K562 (cell line): ENCODE results near the gene ZSCAN21. TPM values are rescaled to one million over a fixed set of nuclear protein-coding genes. Genes with fewer than 3 reads are reported as not detected.

Source experiments
- CBX2 ChIP-seq: fragments of 200-600 bp; sonication (generic); IDR thresholded peaks from one replicate; pipeline ENCODE4 v1.6.1; 2012; ENCODE audit warnings: mild to moderate bottlenecking, low read length, inconsistent platforms; ENCODE audit not compliant: insufficient read depth, poor library complexity, severe bottlenecking
- ETS1 ChIP-seq: conservative IDR thresholded peaks from 2 replicates; pipeline ENCODE4 v1.6.1; 2011; ENCODE audit warnings: low read depth, mild to moderate bottlenecking, low read length; ENCODE audit not compliant: control insufficient read depth
- FOSL1 ChIP-seq: fragments of 200-800 bp; sonication (Bioruptor generic); conservative IDR thresholded peaks from 2 replicates; pipeline ENCODE4 v1.6.1; 2016; ENCODE audit warnings: missing genetic modification characterization, missing compliant biosample characterization
- GATA2 ChIP-seq: sonication (generic); formaldehyde crosslinking; IDR thresholded peaks from 2 replicates; pipeline ENCODE4 v1.4.0; 2020; ENCODE audit warnings: mild to moderate bottlenecking, missing genetic modification reagents
- MAZ ChIP-seq, 2 experiments: fragments of 450-650 bp in 1 of 2; sonication (generic) in 1 of 2; formaldehyde crosslinking; IDR thresholded peaks in 1 of 2; conservative IDR thresholded peaks in 1 of 2; 2 replicates each; pipeline versions ENCODE4 v1.4.0 to v1.5.0; 2020; ENCODE audit warnings: mild to moderate bottlenecking in 1 of 2, missing genetic modification reagents in 1 of 2
- PHB ChIP-seq: fragments of 250-450 bp; sonication (Bioruptor Pico); IDR thresholded peaks from 2 replicates; pipeline ENCODE4 v1.5.0; 2021
- RBM14 ChIP-seq: fragments of 200-400 bp; formaldehyde crosslinking; IDR thresholded peaks from 2 replicates; pipeline ENCODE4 v1.6.1; 2018; ENCODE audit warnings: low read depth, mild to moderate bottlenecking, low read length, moderate library complexity, borderline replicate concordance; ENCODE audit not compliant: insufficient read depth
- SAFB ChIP-seq: fragments of 200-400 bp; formaldehyde crosslinking; IDR thresholded peaks from 2 replicates; pipeline ENCODE4 v1.6.1; 2017; ENCODE audit warnings: low read depth, low read length, borderline replicate concordance
- SMAD1 ChIP-seq: fragments of 150-350 bp; IDR thresholded peaks from 2 replicates; pipeline ENCODE4 v1.6.1; 2014; ENCODE audit warnings: low read length, low read depth; ENCODE audit not compliant: partially characterized antibody
- ZNF146 ChIP-seq: IDR thresholded peaks from one replicate; pipeline ENCODE4 v1.6.1; 2018; ENCODE audit warnings: missing compliant biosample characterization; ENCODE audit not compliant: unreplicated experiment
- ZNF282 ChIP-seq: sonication (generic); formaldehyde crosslinking; IDR thresholded peaks from 2 replicates; pipeline ENCODE4 v1.8.1; 2023; ENCODE audit warnings: missing genetic modification reagents
- polyA plus RNA-seq, 8 experiments: library from polyadenylated mRNA; depleted of rRNA in 4 of 8; stranded (reverse) in 5 of 8; unstranded in 3 of 8; fragments of >200 nt; fragmentation: Nextera tagmentation in 2 of 8; fragmentation: Illumina TruSeq in 1 of 8; extraction: Ambion mirVana in 2 of 8; extraction: Trizol in 1 of 8; gene quantifications; 2 replicates each; pipeline versions ENCODE4 v1.2.1 to v1.2.3, GENCODE V29; 2011 to 2014; ENCODE audit warnings: inconsistent platforms in 1 of 8, missing spikeins in 1 of 8
- total RNA-seq, 7 experiments: library from RNA; depleted of rRNA in 6 of 7; stranded (reverse); fragments of >200 nt in 6 of 7; fragmentation: Illumina TruSeq in 2 of 7; extraction: Trizol in 2 of 7; gene quantifications; 2 replicates each; pipeline versions ENCODE4 v1.2.1 to v1.2.3, GENCODE V29; 2011 to 2021; ENCODE audit warnings: low replicate concordance in 1 of 7
- TF ChIP-seq, protein P1 (sequence below): sonication (generic); IDR thresholded peaks from 2 replicates; pipeline ENCODE4 v1.6.1; 2016
- TF ChIP-seq, protein P2 (sequence below): fragments of 200-600 bp; sonication (generic); IDR thresholded peaks from one replicate; pipeline ENCODE4 v1.6.1; 2012; ENCODE audit warnings: mild to moderate bottlenecking, low read depth, low read length, inconsistent platforms

The ZSCAN21 gene
- total and polyA plus RNA-seq, 9 of the 15 experiments (the other 6 are each of a cell fraction or from before 2014, with no cell fraction given): 5.9 to 15.5 (median 13.2) TPM

DNA sequence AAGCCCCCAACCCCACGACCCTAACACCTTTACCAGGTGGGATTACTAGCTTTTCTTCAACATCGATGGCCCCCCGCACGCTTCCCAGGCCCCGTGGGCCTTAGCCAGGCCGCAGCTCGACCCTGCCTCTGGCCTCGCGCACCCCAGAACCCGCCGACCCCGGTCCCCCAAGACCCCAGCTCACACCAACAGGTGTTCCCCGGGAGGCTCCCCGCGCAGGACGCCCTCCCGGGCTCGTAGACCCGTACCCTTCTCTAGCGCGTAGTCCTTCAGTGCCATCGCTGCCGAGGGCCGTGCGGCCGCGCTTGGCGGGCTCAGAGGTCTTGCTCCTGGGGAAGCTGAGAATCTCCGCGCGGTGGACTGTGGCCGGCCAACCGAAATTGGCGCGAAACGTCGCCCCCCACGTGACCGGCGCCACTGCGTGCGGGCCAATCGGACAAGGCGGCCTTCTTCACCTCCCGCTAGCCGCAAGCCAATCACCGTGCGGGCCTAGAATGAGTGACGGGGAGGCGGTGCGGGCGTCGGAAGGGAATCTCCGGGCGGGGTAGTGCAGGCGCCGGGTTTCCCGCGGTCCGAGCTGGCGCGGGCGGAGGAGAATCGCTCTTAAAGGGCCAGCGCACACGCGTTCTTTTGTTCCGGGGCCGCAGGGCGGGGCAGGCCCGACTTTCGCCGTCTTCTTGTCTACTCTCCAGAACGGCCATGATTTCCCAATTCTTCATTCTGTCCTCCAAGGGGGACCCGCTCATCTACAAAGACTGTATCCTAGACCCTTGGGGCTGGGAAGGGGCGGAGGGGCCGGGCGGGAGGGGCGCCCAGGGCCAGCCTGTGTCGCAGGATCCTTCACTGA, 51.7 kb downstream of the ZSCAN21 start, which contains the start of the genes AP4M1 and MCM7 (continued):
- TF ChIP-seq CBX2: no peak
- no peak for TF ChIP-seq FOSL1 (tag)
- TF ChIP-seq ZNF146 (CRISPR knock-in tag): no peak
- peak; percentile 43 for TF ChIP-seq ETS1
- TF ChIP-seq RBM14: peak; percentile 99; the same call in 1 of the 2 replicates
- TF ChIP-seq GATA2 (CRISPR knock-in tag): no peak
- TF ChIP-seq, protein P1, sequence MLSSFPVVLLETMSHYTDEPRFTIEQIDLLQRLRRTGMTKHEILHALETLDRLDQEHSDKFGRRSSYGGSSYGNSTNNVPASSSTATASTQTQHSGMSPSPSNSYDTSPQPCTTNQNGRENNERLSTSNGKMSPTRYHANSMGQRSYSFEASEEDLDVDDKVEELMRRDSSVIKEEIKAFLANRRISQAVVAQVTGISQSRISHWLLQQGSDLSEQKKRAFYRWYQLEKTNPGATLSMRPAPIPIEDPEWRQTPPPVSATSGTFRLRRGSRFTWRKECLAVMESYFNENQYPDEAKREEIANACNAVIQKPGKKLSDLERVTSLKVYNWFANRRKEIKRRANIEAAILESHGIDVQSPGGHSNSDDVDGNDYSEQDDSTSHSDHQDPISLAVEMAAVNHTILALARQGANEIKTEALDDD: no peak
- TF ChIP-seq MAZ (CRISPR knock-in tag; conservative IDR thresholded peaks at IDR 0.05 in 1 of 2, IDR thresholded peaks at IDR 0.05 in 1 of 2): peak; percentile 91 to 93
- peak; percentile 63 for TF ChIP-seq SMAD1
- TF ChIP-seq, protein P2, sequence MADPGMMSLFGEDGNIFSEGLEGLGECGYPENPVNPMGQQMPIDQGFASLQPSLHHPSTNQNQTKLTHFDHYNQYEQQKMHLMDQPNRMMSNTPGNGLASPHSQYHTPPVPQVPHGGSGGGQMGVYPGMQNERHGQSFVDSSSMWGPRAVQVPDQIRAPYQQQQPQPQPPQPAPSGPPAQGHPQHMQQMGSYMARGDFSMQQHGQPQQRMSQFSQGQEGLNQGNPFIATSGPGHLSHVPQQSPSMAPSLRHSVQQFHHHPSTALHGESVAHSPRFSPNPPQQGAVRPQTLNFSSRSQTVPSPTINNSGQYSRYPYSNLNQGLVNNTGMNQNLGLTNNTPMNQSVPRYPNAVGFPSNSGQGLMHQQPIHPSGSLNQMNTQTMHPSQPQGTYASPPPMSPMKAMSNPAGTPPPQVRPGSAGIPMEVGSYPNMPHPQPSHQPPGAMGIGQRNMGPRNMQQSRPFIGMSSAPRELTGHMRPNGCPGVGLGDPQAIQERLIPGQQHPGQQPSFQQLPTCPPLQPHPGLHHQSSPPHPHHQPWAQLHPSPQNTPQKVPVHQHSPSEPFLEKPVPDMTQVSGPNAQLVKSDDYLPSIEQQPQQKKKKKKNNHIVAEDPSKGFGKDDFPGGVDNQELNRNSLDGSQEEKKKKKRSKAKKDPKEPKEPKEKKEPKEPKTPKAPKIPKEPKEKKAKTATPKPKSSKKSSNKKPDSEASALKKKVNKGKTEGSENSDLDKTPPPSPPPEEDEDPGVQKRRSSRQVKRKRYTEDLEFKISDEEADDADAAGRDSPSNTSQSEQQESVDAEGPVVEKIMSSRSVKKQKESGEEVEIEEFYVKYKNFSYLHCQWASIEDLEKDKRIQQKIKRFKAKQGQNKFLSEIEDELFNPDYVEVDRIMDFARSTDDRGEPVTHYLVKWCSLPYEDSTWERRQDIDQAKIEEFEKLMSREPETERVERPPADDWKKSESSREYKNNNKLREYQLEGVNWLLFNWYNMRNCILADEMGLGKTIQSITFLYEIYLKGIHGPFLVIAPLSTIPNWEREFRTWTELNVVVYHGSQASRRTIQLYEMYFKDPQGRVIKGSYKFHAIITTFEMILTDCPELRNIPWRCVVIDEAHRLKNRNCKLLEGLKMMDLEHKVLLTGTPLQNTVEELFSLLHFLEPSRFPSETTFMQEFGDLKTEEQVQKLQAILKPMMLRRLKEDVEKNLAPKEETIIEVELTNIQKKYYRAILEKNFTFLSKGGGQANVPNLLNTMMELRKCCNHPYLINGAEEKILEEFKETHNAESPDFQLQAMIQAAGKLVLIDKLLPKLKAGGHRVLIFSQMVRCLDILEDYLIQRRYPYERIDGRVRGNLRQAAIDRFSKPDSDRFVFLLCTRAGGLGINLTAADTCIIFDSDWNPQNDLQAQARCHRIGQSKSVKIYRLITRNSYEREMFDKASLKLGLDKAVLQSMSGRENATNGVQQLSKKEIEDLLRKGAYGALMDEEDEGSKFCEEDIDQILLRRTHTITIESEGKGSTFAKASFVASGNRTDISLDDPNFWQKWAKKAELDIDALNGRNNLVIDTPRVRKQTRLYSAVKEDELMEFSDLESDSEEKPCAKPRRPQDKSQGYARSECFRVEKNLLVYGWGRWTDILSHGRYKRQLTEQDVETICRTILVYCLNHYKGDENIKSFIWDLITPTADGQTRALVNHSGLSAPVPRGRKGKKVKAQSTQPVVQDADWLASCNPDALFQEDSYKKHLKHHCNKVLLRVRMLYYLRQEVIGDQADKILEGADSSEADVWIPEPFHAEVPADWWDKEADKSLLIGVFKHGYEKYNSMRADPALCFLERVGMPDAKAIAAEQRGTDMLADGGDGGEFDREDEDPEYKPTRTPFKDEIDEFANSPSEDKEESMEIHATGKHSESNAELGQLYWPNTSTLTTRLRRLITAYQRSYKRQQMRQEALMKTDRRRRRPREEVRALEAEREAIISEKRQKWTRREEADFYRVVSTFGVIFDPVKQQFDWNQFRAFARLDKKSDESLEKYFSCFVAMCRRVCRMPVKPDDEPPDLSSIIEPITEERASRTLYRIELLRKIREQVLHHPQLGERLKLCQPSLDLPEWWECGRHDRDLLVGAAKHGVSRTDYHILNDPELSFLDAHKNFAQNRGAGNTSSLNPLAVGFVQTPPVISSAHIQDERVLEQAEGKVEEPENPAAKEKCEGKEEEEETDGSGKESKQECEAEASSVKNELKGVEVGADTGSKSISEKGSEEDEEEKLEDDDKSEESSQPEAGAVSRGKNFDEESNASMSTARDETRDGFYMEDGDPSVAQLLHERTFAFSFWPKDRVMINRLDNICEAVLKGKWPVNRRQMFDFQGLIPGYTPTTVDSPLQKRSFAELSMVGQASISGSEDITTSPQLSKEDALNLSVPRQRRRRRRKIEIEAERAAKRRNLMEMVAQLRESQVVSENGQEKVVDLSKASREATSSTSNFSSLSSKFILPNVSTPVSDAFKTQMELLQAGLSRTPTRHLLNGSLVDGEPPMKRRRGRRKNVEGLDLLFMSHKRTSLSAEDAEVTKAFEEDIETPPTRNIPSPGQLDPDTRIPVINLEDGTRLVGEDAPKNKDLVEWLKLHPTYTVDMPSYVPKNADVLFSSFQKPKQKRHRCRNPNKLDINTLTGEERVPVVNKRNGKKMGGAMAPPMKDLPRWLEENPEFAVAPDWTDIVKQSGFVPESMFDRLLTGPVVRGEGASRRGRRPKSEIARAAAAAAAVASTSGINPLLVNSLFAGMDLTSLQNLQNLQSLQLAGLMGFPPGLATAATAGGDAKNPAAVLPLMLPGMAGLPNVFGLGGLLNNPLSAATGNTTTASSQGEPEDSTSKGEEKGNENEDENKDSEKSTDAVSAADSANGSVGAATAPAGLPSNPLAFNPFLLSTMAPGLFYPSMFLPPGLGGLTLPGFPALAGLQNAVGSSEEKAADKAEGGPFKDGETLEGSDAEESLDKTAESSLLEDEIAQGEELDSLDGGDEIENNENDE: no peak
- TF ChIP-seq ZNF282 (CRISPR knock-in tag): peak; percentile 58
- 0 out of 2 replicates have a peak, but pooled peaks have one; percentile 30 for TF ChIP-seq SAFB
- TF ChIP-seq PHB: 0 out of 2 replicates have a peak, but pooled peaks have one; percentile 49
